Measurements from ENCODE around the gene KRTAP5-7. TPM values are rescaled to one million over a fixed set of nuclear protein-coding genes. Genes with fewer than 3 reads are reported as not detected.

The KRTAP5-7 gene
- total and polyA plus RNA-seq, 2 of the 13 experiments (the other 11 are each of a cell fraction or from before 2014, with no cell fraction given), result 0.54 TPM; not detected in 1

DNA sequence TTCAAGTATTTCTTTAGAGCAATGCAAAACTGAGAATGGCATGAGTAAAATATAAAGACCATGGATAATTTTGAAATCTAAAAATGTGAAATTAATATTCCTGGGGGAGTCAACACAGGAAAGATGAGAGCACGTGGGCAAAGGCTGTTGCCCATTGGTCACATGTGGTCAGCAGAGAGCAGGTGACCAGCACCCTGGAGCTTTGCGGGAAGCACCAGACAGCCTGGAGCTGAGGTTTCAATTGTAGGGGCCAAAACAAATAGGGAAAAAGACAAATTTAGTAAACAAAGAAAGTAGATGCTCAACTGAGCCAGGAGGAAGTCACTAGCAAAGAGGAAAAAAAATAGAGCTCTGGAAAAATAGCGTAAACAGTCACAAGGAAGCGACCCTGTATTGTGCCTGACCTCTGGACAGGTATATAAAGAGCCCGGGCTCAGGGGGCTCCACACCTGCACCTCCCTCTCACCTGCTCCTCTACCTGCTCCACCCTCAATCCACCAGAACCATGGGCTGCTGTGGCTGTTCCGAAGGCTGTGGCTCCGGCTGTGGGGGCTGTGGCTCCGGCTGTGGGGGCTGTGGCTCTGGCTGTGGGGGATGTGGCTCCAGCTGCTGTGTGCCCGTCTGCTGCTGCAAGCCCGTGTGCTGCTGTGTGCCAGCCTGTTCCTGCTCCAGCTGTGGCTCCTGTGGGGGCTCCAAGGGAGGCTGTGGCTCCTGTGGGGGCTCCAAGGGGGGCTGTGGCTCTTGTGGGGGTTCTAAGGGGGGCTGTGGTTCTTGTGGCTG lies at the start of gene KRTAP5-7 (continued):
- TF ChIP-seq PAXIP1 (CRISPR knock-in tag; conservative IDR thresholded peaks at IDR 0.05), result peak; percentile 47; the same call in 1 of the 2 replicates
- TF ChIP-seq POLR2AphosphoS5 (IDR thresholded peaks at IDR 0.05; ENCODE audit: low read depth, low read length), result 0 out of 2 replicates have a peak, but pooled peaks have one; percentile 10
- peak; percentile 33; the same call in 1 of the 2 replicates for TF ChIP-seq ARID5B (CRISPR knock-in tag; IDR thresholded peaks at IDR 0.05)
- peak; percentile 67 for TF ChIP-seq ELF3 (CRISPR knock-in tag; IDR thresholded peaks at IDR 0.05)
- TF ChIP-seq FOXA3 (CRISPR knock-in tag; IDR thresholded peaks at IDR 0.05), result peak; percentile 48
- 0 out of 2 replicates have a peak, but pooled peaks have one; percentile 4 for TF ChIP-seq ZNF292 (CRISPR knock-in tag; IDR thresholded peaks at IDR 0.05; ENCODE audit: borderline replicate concordance, low read depth)
- TF ChIP-seq, protein P1, sequence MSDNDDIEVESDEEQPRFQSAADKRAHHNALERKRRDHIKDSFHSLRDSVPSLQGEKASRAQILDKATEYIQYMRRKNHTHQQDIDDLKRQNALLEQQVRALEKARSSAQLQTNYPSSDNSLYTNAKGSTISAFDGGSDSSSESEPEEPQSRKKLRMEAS (IDR thresholded peaks at IDR 0.05), result peak; percentile 74
- 0 out of 2 replicates have a peak, but pooled peaks have one; percentile 17 for TF ChIP-seq POGZ (CRISPR knock-in tag; IDR thresholded peaks at IDR 0.05)
- TF ChIP-seq MED1 (CRISPR knock-in tag; IDR thresholded peaks at IDR 0.05), result peak; percentile 29; the same call in 1 of the 2 replicates
- 0 out of 2 replicates have a peak, but pooled peaks have one; percentile 61 for TF ChIP-seq TFE3 (CRISPR knock-in tag; IDR thresholded peaks at IDR 0.05)
- TF ChIP-seq, protein P2, sequence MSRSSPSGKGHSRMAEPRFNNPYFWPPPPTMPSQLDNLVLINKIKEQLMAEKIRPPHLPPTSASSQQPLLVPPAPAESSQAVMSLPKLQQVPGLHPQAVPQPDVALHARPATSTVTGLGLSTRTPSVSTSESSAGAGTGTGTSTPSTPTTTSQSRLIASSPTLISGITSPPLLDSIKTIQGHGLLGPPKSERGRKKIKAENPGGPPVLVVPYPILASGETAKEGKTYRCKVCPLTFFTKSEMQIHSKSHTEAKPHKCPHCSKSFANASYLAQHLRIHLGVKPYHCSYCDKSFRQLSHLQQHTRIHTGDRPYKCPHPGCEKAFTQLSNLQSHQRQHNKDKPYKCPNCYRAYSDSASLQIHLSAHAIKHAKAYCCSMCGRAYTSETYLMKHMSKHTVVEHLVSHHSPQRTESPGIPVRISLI (CRISPR knock-in tag; IDR thresholded peaks at IDR 0.05; ENCODE audit: borderline replicate concordance), result 0 out of 2 replicates have a peak, but pooled peaks have one; percentile 15
- peak; percentile 64 for TF ChIP-seq ZEB1 (IDR thresholded peaks at IDR 0.05; ENCODE audit: insufficient replicate concordance, low read depth)
